Breast epithelium (tissue), 4 donors: ENCODE results near the gene DNAH8. TPM values are rescaled to one million over a fixed set of nuclear protein-coding genes. Genes with fewer than 3 reads are reported as not detected.
"Not testable (repeated sequence)": the region's sequence is repeated elsewhere in the genome, so short reads cannot be mapped to it uniquely, and the experiment has no call there.

Experiments used
- DNase-seq, 2 donors: peaks; one replicate each; pipeline ENCODE4 v3.0.0-alpha.2; 2019; ENCODE audit warnings: low spot score in 2 of 2
- H3K27ac ChIP-seq, 2 donors: fragments of 200-600 bp; sonication (generic) in 1 of 2; one replicate each; pipeline ENCODE4 v1.5.1; 2016 to 2019; ENCODE audit warnings: mild to moderate bottlenecking in 1 of 2
- H3K27me3 ChIP-seq, 2 donors: fragments of 200-600 bp; sonication (generic) in 1 of 2; one replicate each; pipeline versions ENCODE4 v1.5.1 to v1.6.0; 2017 to 2019; ENCODE audit warnings: control low read depth in 1 of 2, mild to moderate bottlenecking in 1 of 2
- H3K36me3 ChIP-seq: fragments of 200-600 bp; one replicate; pipeline ENCODE4 v1.5.1; 2019
- H3K4me1 ChIP-seq, 2 donors: fragments of 200-600 bp; sonication (generic); one replicate each; pipeline ENCODE4 v1.5.1; 2016 to 2019; ENCODE audit warnings: control low read depth in 1 of 2
- H3K4me3 ChIP-seq, 3 donors: fragments of 200-600 bp; sonication (generic); 1 replicate in 2 of 3; 2 replicates in 1 of 3; pipeline ENCODE4 v1.5.1; 2016 to 2019; ENCODE audit warnings: mild to moderate bottlenecking in 3 of 3, moderate library complexity in 2 of 3
- H3K9me3 ChIP-seq, 2 donors: fragments of 200-600 bp; sonication (generic) in 1 of 2; one replicate each; pipeline ENCODE4 v1.5.1; 2016 to 2019; ENCODE audit warnings: control low read depth in 1 of 2
- POLR2A ChIP-seq: fragments of 450-650 bp; IDR thresholded peaks from one replicate; pipeline ENCODE4 v1.6.1; 2016; ENCODE audit warnings: antibody characterized with exemption, mild to moderate bottlenecking, moderate library complexity
- POLR2AphosphoS5 ChIP-seq, 3 donors: sonication (generic); formaldehyde crosslinking; IDR thresholded peaks; one replicate each; pipeline ENCODE4 v1.6.1; 2017; ENCODE audit warnings: antibody characterized with exemption in 3 of 3
- intact Hi-C: fragments of 100-400 bp; cut with DNase I; formaldehyde crosslinking; loops from one replicate; pipeline ENCODE4 v1.15.1; 2023; ENCODE audit warnings: low total_unique reads
- total RNA-seq, 3 donors: library from RNA; depleted of rRNA; stranded (reverse); fragments of >200 nt; gene quantifications; one replicate each; pipeline ENCODE4 v1.1.0, GENCODE V29; 2016
- TF ChIP-seq, protein P1 (sequence below), 3 donors: fragments of 450-650 bp; IDR thresholded peaks; one replicate each; pipeline ENCODE4 v1.5.1; 2016 to 2017; ENCODE audit warnings: antibody characterized with exemption in 3 of 3, mild to moderate bottlenecking in 3 of 3, moderate library complexity in 3 of 3

The DNAH8 gene
- total RNA-seq, 3 donors from 2014 or later: under 0.01 TPM; not detected in 1

DNA sequence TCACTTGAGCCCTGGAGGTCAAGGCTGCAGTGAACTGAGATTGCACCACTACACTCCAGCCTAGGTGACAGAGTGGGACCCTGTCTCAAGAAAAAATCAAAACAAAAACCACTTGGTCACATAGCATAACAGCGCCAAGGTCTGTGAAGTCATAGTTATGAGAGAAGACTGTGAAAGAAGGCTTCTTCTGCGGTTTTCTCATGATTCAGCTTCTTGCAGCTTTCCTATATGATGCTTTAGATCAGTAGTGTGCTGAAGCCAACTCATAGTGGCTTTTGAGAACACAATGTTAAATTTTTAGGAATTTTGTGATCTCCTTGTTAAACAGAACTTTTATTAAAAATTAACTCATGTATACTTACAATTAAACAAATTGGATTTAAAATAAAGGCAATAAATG, 197.3 kb downstream of the DNAH8 start:
- intact Hi-C loops: no loop called here
- TF ChIP-seq POLR2AphosphoS5 (IDR thresholded peaks at IDR 0.05) (no peak), POLR2A (no peak)
- TF ChIP-seq, protein P1, sequence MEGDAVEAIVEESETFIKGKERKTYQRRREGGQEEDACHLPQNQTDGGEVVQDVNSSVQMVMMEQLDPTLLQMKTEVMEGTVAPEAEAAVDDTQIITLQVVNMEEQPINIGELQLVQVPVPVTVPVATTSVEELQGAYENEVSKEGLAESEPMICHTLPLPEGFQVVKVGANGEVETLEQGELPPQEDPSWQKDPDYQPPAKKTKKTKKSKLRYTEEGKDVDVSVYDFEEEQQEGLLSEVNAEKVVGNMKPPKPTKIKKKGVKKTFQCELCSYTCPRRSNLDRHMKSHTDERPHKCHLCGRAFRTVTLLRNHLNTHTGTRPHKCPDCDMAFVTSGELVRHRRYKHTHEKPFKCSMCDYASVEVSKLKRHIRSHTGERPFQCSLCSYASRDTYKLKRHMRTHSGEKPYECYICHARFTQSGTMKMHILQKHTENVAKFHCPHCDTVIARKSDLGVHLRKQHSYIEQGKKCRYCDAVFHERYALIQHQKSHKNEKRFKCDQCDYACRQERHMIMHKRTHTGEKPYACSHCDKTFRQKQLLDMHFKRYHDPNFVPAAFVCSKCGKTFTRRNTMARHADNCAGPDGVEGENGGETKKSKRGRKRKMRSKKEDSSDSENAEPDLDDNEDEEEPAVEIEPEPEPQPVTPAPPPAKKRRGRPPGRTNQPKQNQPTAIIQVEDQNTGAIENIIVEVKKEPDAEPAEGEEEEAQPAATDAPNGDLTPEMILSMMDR (IDR thresholded peaks at IDR 0.05): no peak
- Histone ChIP-seq H3K27me3 (no peaks in the 10 kb centered on the region), H3K27ac (no peak overlapping the region), H3K36me3 (no peaks in the 10 kb centered on the region), H3K9me3 (no peaks in the 10 kb centered on the region), H3K4me1 (no peaks in the 10 kb centered on the region), H3K4me3 (no peak overlapping the region)
- DNase-seq: no peak

DNA sequence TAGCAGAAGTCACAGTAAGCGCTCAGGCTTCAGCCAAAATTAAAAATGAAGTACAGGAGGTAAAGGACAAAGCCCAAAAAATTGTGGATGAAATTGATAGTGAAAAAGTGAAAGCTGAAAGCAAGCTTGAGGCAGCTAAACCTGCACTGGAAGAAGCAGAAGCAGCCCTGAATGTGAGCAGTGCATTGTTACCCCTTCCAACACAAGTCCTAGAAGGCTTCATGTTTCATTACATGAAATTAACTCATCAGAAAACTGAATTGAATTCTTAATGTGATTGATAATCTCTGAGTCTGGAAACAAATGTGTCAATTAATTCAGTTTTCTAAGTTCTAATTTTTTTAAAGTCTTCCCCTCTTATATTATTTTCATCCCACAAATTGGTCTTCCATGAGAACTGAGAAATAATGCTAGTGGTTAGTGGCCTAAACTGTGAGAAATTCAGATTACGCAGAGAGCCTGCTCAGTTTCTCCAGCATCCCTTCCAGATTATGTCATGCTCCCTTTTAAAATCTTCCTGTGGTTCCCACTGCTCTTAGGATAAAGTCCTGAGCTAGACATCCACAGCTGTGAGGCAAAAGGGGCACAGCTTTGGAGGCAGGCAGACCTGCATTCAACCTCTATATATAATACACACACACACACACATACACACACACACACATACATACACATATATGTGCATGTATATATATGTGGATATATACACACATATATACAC, 200.3 kb downstream of the DNAH8 start:
- intact Hi-C loops: no loop called here
- no peaks in the 10 kb centered on the region for H3K4me1 ChIP-seq
- no peak for TF ChIP-seq POLR2A

DNA sequence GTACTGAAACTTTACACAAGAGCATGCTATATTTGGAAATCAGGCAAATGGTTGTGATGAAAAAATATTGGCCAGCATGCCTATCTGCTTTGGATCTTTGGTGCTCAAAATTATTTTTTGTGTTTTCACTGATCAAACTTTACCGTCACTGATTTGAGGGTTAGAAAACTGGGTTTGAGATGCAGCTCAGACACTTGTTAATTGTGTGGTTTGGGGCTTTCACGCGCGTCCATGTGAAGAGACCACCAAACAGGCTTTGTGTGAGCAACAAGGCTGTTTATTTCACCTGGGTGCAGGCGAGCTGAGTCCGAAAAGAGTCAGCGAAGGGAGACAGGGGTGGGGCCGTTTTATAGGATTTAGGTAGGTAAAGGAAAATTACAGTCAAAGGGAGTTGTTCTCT, 206.4 kb downstream of the DNAH8 start:
- not testable (repeated sequence) for H3K4me1 ChIP-seq, H3K9me3 ChIP-seq, H3K4me3 ChIP-seq

More for the DNA sequence above, 200.3 kb downstream of the DNAH8 start:
- no peaks in the 10 kb centered on the region for H3K27me3 ChIP-seq
- H3K27ac ChIP-seq: no peak overlapping the region
- no peak for DNase-seq
- H3K9me3 ChIP-seq: no peaks in the 10 kb centered on the region
- H3K4me3 ChIP-seq: no peak overlapping the region
- no peaks in the 10 kb centered on the region for H3K36me3 ChIP-seq

DNA sequence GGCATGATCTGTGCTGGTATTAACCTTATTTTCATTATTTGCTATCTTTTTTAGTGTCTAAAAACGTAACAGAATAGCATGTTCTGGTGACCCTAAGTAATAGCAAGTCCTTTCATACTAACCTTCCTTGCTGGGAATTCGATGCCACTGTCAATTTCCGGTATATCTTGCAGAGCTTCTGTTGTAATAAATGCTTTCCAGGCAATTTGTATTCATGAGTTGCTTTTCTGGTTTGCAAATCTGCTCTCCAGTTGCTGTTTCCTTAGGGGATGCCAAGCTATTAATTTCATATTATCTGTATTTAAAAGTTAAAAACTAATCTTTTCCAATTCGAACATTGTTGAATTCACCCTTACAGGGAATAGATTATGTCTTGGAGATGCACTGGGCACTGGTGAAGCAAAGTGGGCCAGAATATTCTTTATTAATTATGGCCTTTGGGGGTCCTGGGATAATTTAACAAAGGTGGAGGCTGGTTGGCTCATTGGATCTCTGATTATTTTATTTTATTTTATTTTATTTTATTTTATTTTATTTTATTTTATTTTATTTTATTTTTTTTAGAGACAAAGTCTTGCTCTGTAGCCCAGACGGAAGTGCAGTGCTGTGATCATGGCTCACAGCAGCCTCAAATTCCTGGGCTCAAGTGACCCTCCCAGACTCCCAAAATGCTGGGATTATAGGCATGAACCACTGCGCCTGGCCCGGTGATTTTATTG, 209.8 kb downstream of the DNAH8 start:
- intact Hi-C loops: no loop called here
- no peaks in the 10 kb centered on the region for H3K9me3 ChIP-seq
- TF ChIP-seq POLR2A (no peak), POLR2AphosphoS5 (IDR thresholded peaks at IDR 0.05) (no peak)
- TF ChIP-seq, protein P1 (IDR thresholded peaks at IDR 0.05): no peak
- no peak for DNase-seq
- no peak overlapping the region for H3K4me3 ChIP-seq
- no peak overlapping the region for H3K27ac ChIP-seq
- peaks cover 0 to 9% of the 10 kb centered on the region in 2 donors for H3K27me3 ChIP-seq
- H3K4me1 ChIP-seq: no peaks in the 10 kb centered on the region
- H3K36me3 ChIP-seq: no peaks in the 10 kb centered on the region

More for the DNA sequence above, 206.4 kb downstream of the DNAH8 start:
- H3K27ac ChIP-seq, intact Hi-C loops, DNase-seq, H3K36me3 ChIP-seq, H3K27me3 ChIP-seq: not testable (repeated sequence)

DNA sequence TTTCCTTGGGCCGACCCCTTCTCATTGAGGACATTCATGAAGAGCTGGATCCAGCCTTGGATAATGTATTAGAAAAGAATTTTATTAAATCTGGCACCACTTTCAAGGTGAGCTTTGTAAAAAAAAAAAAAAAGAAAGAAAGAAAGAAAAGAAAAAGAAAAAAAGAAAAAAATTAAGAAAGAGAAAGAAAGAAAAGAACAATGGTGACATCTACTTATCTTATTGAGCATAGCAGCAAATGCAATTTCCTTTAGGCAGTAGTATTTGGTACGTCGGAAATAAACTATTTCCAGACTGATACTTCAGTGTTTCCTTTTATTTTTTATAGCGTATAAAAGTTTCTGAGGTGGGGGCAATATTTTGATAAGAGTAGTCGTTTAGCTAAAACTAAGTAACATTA, 214.4 kb downstream of the DNAH8 start:
- DNase-seq: no peak
- H3K4me3 ChIP-seq: no peak overlapping the region
- no peak for TF ChIP-seq POLR2AphosphoS5 (IDR thresholded peaks at IDR 0.05)
- intact Hi-C loops: no loop called here
- H3K4me1 ChIP-seq: no peaks in the 10 kb centered on the region
- H3K9me3 ChIP-seq: no peaks in the 10 kb centered on the region
- no peak overlapping the region for H3K27ac ChIP-seq
- peaks cover 0 to 9% of the 10 kb centered on the region in 2 donors for H3K27me3 ChIP-seq
- H3K36me3 ChIP-seq: no peaks in the 10 kb centered on the region

DNA sequence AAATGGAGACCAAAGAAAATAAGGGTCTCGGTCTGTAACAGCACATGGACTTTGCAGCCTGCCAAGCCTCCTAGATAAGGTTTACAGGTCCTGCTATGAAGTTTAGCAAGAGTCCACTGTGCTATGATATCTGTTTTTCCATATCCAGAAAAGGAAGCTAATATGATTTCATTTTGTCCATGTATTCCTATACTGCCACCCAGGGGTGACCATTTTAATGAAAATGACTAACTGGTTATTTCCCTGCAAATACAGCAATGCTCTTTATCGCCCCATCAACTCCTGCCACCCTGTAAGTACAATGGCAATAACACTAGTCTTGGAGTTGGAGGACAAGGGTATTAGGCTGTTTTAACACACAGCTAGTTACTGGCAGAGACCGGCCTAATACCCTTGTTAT, 218.3 kb downstream of the DNAH8 start:
- H3K4me3 ChIP-seq: no peak overlapping the region
- TF ChIP-seq POLR2AphosphoS5 (IDR thresholded peaks at IDR 0.05) (no peak), POLR2A (no peak)
- TF ChIP-seq, protein P1 (IDR thresholded peaks at IDR 0.05): no peak
- intact Hi-C loops: no loop called here
- H3K36me3 ChIP-seq: no peaks in the 10 kb centered on the region
- no peaks in the 10 kb centered on the region for H3K4me1 ChIP-seq
- no peak for DNase-seq
- no peaks in the 10 kb centered on the region for H3K9me3 ChIP-seq
- no peak overlapping the region for H3K27ac ChIP-seq
- H3K27me3 ChIP-seq: no peaks in the 10 kb centered on the region
